ENCODE data around the gene CARMIL1.

GRCh38 chr6:25454136-25454535 lies 175.0 kb downstream of the CARMIL1 start:
- no peak for TF ChIP-seq CTCF (tag by site-specific recombination; IDR thresholded peaks at IDR 0.05)
- TF ChIP-seq TSHZ1 (tag by site-specific recombination; IDR thresholded peaks at IDR 0.05; ENCODE audit: borderline replicate concordance) = no peak
- no peak for TF ChIP-seq ZNF785 (tag by site-specific recombination; IDR thresholded peaks at IDR 0.05)
- no peak for TF ChIP-seq KLF16 (tag by site-specific recombination; IDR thresholded peaks at IDR 0.05)
- TF ChIP-seq GLIS2 (tag by site-specific recombination; IDR thresholded peaks at IDR 0.05) = no peak
